Upper lobe of left lung (tissue), 6 donors: ENCODE results near the gene C13orf46. TPM values are rescaled to one million over a fixed set of nuclear protein-coding genes. Genes with fewer than 3 reads are reported as not detected.
"Not testable (repeated sequence)": the region's sequence is repeated elsewhere in the genome, so short reads cannot be mapped to it uniquely, and the experiment has no call there.

Experiments used
- ATAC-seq, 2 donors: fragments of 200-7000 bp; cut with Tn5 transposase; one replicate each; pipeline ENCODE4 v1.9.1; 2022; ENCODE audit warnings: mild to moderate bottlenecking in 2 of 2, moderate library complexity in 2 of 2; ENCODE audit not compliant: low FRiP score in 2 of 2
- DNase-seq, 2 donors: peaks; one replicate each; pipeline ENCODE4 v3.0.0-alpha.2; 2019 to 2020
- H3K27ac ChIP-seq, 4 donors: fragments of 200-600 bp; sonication (generic); one replicate each; pipeline ENCODE4 v1.5.1; 2016 to 2019
- H3K27me3 ChIP-seq, 4 donors: fragments of 200-600 bp; sonication (generic); one replicate each; pipeline ENCODE4 v1.5.1; 2017 to 2019
- H3K36me3 ChIP-seq, 4 donors: fragments of 200-600 bp; sonication (generic); one replicate each; pipeline ENCODE4 v1.5.1; 2016 to 2019
- H3K4me1 ChIP-seq, 4 donors: fragments of 200-600 bp; sonication (generic); one replicate each; pipeline ENCODE4 v1.5.1; 2018 to 2019
- H3K4me3 ChIP-seq, 4 donors: fragments of 200-600 bp; sonication (generic); one replicate each; pipeline ENCODE4 v1.5.1; 2017 to 2019; ENCODE audit warnings: mild to moderate bottlenecking in 2 of 4, moderate library complexity in 1 of 4
- H3K9me3 ChIP-seq, 4 donors: fragments of 200-600 bp; sonication (generic); one replicate each; pipeline ENCODE4 v1.5.1; 2018 to 2019
- EP300 ChIP-seq, 4 donors: sonication (generic); formaldehyde crosslinking; IDR thresholded peaks; one replicate each; pipeline ENCODE4 v1.5.1; 2017; ENCODE audit warnings: antibody characterized with exemption in 4 of 4, control low read depth in 2 of 4
- POLR2A ChIP-seq, 4 donors: fragments of 450-650 bp; IDR thresholded peaks; one replicate each; pipeline ENCODE4 v1.5.1; 2016 to 2017; ENCODE audit warnings: antibody characterized with exemption in 4 of 4, mild to moderate bottlenecking in 2 of 4
- POLR2AphosphoS5 ChIP-seq, 2 donors: sonication (generic); formaldehyde crosslinking; IDR thresholded peaks; one replicate each; pipeline ENCODE4 v1.5.1; 2017; ENCODE audit warnings: antibody characterized with exemption in 2 of 2
- WGBS, 2 donors: methylation state at CpG; one replicate each; pipeline ENCODE4 v1.1.5; 2017 to 2018; 5-methylcytosine and 5-hydroxymethylcytosine counted together
- total RNA-seq, 6 donors: library from RNA; depleted of rRNA in 4 of 6; stranded (reverse); fragments of >200 nt in 4 of 6; gene quantifications; one replicate each; pipeline versions ENCODE4 v1.1.0 to v1.2.1, GENCODE V29; 2016 to 2021
- TF ChIP-seq, protein P1 (sequence below), 6 experiments: fragments of 450-650 bp in 4 of 6; fragments of 200-600 bp in 2 of 6; sonication (generic) in 2 of 6; IDR thresholded peaks; one replicate each; pipeline ENCODE4 v1.5.1; 2016 to 2019; ENCODE audit warnings: antibody characterized with exemption in 6 of 6
- donor health status: DM: no; HTN: no; CAD: no; lungs with moderate emphysema.
- donor health status: DM: no; HTN: yes; CAD: no; lungs with severe emphysema.

Gene C13orf46
- total RNA-seq, 6 donors from 2014 or later, result 5.5 to 44.0 (median 14.7) TPM

DNA sequence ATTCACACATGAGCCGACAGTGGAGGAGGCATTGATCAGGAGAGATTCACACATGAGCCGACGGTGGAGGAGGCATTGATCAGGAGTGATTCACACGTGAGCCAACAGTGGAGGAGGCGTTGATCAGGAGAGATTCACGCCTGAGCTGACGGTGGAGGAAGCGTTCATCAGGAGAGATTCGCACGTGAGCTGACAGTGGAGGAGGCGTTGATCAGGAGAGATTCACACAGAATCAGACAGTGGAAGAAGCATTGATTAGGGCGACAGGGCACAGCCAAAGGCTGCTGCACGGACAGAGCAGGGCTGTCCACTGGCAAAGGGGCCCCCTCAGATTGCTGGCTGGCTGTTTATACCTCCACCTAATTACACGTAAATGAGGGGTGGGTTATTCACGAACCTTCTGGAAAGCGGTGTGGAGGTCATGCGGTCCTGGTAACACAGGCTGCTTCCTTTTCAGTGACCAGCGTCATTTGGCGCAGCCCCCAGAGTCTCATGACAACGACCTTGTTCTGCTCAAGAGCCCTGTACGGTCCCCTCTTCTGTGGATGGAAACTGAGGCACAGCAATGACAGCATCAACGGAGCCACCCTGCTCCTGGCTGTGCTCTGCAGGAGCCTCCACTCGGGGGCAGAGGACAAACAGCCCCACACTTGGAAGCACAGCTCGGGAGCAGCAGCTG, 59.4 kb downstream of the C13orf46 start:
- no peak for DNase-seq
- WGBS, 2 donors, result 79% methylated on average over 20 to 24 of the region's 24 CpGs
- no peaks in the 10 kb centered on the region for H3K4me1 ChIP-seq
- H3K27ac ChIP-seq, result no peak overlapping the region
- no peaks in the 10 kb centered on the region for H3K9me3 ChIP-seq
- TF ChIP-seq POLR2AphosphoS5 (IDR thresholded peaks at IDR 0.05) (no peak), EP300 (IDR thresholded peaks at IDR 0.05) (no peak), POLR2A (IDR thresholded peaks at IDR 0.05) (no peak)
- TF ChIP-seq, protein P1, sequence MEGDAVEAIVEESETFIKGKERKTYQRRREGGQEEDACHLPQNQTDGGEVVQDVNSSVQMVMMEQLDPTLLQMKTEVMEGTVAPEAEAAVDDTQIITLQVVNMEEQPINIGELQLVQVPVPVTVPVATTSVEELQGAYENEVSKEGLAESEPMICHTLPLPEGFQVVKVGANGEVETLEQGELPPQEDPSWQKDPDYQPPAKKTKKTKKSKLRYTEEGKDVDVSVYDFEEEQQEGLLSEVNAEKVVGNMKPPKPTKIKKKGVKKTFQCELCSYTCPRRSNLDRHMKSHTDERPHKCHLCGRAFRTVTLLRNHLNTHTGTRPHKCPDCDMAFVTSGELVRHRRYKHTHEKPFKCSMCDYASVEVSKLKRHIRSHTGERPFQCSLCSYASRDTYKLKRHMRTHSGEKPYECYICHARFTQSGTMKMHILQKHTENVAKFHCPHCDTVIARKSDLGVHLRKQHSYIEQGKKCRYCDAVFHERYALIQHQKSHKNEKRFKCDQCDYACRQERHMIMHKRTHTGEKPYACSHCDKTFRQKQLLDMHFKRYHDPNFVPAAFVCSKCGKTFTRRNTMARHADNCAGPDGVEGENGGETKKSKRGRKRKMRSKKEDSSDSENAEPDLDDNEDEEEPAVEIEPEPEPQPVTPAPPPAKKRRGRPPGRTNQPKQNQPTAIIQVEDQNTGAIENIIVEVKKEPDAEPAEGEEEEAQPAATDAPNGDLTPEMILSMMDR (IDR thresholded peaks at IDR 0.05), result no peak
- no peak for ATAC-seq
- no peaks in the 10 kb centered on the region for H3K36me3 ChIP-seq
- H3K4me3 ChIP-seq, result no peak overlapping the region
- H3K27me3 ChIP-seq, result no peaks in the 10 kb centered on the region

DNA sequence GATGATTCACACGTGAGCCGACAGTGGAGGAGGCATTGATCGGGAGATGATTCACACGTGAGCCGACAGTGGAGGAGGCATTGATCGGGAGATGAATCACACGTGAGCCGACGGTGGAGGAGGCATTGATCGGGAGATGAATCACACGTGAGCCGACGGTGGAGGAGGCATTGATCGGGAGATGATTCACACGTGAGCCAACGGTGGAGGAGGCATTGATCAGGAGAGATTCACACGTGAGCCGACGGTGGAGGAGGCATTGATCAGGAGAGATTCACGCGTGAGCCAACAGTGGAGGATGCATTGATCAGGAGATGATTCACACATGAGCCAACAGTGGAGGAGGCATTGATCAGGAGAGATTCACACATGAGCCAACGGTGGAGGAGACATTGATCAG, 60.0 kb downstream of the C13orf46 start:
- not testable (repeated sequence) for H3K4me1 ChIP-seq, DNase-seq, H3K36me3 ChIP-seq, H3K9me3 ChIP-seq, ATAC-seq, H3K27ac ChIP-seq, H3K4me3 ChIP-seq, H3K27me3 ChIP-seq
- 87 to 96% methylated on average over 22 of the region's 22 CpGs for WGBS, 2 donors

DNA sequence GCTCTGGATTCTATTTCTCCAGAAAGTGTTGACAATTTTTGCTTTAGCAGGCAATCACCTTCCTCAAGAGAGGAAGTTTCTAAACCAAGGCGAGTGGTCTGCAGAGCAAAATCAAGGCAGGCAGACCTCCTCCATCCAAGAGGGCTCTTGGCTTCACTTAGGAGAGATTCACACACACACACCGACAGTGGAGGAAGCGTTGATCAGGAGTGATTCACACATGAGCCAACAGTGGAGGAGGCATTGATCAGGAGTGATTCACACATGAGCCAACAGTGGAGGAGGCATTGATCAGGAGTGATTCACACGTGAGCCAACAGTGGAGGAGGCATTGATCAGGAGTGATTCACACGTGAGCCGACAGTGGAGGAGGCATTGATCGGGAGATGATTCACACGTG, 60.5 kb downstream of the C13orf46 start:
- not testable (repeated sequence) for H3K4me1 ChIP-seq, H3K4me3 ChIP-seq, H3K27ac ChIP-seq, H3K36me3 ChIP-seq, ATAC-seq, H3K27me3 ChIP-seq, DNase-seq, H3K9me3 ChIP-seq
- WGBS, 2 donors, result 76 to 83% methylated on average over 8 of the region's 8 CpGs

DNA sequence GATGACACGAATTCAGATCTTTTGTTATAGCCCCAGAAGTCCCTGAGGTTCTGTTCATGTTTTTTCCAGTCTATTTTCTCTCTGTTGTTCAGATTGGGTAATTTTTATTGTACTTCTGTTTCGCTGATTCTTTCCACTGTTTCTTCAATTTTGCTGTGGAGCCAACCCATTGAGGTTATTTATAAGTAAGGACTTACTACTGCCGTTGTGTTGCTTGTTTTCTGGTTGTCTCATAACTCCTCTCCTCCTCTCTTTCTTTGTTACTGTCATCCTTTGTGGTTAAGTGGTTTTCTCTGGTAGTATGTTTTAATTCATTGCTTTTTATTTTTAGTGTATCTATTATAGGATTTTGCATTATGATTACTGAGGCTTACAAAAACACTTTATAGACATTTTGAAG, 61.3 kb downstream of the C13orf46 start:
- Histone ChIP-seq H3K27ac (no peak overlapping the region), H3K4me3 (no peak overlapping the region), H3K9me3 (no peaks in the 10 kb centered on the region), H3K4me1 (no peaks in the 10 kb centered on the region), H3K27me3 (no peaks in the 10 kb centered on the region), H3K36me3 (no peaks in the 10 kb centered on the region)
- TF ChIP-seq POLR2AphosphoS5 (IDR thresholded peaks at IDR 0.05) (no peak), POLR2A (IDR thresholded peaks at IDR 0.05) (no peak), EP300 (IDR thresholded peaks at IDR 0.05) (no peak)
- TF ChIP-seq, protein P1 (IDR thresholded peaks at IDR 0.05), result no peak
- no peak for DNase-seq
- 77% methylated on average over 3 of the region's 3 CpGs for whole genome bisulfite sequencing, 2 donors
- ATAC-seq, result no peak

DNA sequence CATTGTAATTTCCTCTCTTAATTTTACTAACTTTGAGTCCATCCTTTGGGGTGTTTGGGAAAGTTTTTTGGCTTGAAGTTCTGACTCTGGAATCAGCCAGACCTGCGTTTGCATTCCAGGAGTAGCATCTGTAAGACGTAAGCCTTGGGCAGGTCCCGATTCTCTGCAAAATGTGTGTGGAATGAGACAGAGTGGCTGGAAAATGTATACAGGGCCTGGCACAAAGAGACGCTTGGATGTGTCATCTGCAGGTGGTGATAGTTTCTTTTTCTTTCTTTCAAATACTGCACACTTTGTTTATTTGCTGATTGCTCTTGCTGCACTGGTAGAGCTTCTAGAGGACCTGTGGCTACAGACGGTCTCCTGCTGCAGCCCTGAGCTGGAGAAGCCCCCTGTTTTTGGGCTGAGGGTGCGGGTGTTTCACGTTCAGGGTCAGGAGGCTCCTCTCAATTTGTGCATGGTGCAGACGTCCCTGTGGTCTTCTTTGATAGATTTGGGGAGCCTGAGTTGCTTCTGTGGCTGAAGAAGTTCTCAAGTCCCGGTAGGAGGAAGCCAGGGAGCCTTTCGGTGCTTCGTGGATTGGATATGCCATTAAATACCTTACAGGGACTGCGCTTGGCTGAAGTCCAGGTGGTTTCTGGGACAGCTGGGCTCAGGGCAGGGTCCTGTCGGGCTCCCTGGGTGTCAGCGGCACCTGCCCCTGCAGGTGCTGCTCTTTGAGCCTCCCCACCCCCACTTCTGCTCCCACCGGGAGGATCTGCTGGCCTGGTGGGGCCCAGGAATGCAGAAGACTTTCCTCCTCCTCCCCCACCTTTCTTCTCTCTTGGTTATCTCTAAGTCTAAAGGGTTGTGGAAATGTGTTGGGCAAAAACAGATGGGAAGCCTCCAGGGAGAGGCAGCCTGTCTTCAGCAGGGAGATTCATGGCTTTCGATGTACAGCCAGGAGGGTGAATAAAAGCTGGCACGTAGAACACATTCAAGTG, 66.0 kb downstream of the C13orf46 start:
- DNase-seq (peak in 1 of 2 donors; percentile 18), ATAC-seq (no peak)
- Histone ChIP-seq H3K4me1 (peaks cover 0 to 6% (median 0%) of the 10 kb centered on the region in 4 donors), H3K36me3 (no peaks in the 10 kb centered on the region), H3K4me3 (no peak overlapping the region), H3K27ac (no peak overlapping the region), H3K9me3 (no peaks in the 10 kb centered on the region), H3K27me3 (no peaks in the 10 kb centered on the region)
- 52 to 66% methylated on average over 10 to 17 of the region's 17 CpGs for WGBS, 2 donors
- TF ChIP-seq POLR2A (IDR thresholded peaks at IDR 0.05) (no peak), EP300 (IDR thresholded peaks at IDR 0.05) (no peak), POLR2AphosphoS5 (IDR thresholded peaks at IDR 0.05) (no peak)
- TF ChIP-seq, protein P1 (IDR thresholded peaks at IDR 0.05), result no peak
